ENCODE data around the gene EIF5B. TPM values are rescaled to one million over a fixed set of nuclear protein-coding genes. Genes with fewer than 3 reads are reported as not detected.
"Not testable (repeated sequence)": the region's sequence is repeated elsewhere in the genome, so short reads cannot be mapped to it uniquely, and the experiment has no call there.

EIF5B gene
- total RNA-seq, 1 donor from 2014 or later, result 84.7 TPM

GRCh38 chr2:99340669-99341236 is 3.6 kb downstream of the EIF5B start:
- no peak overlapping the region for H3K4me3 Mint-ChIP-seq
- no peak overlapping the region for H3K27ac Mint-ChIP-seq
- peaks cover 18% of the 10 kb centered on the region for H3K4me1 Mint-ChIP-seq (ENCODE audit: low read depth)
- no peaks in the 10 kb centered on the region for H3K9me3 Mint-ChIP-seq
- H3K36me3 Mint-ChIP-seq (ENCODE audit: low read depth), result peaks cover 6% of the 10 kb centered on the region
- H3K27me3 Mint-ChIP-seq (ENCODE audit: insufficient read depth), result no peaks in the 10 kb centered on the region
- no peak for DNase-seq (ENCODE audit: low spot score)
- intact Hi-C loops (cut with micrococcal nuclease), result no loop called here

- no peaks in the 10 kb centered on the region for H3K27me3 Mint-ChIP-seq (ENCODE audit: insufficient read depth)
Observed at GRCh38 chr2:99342536-99342935, 5.3 kb downstream of the EIF5B start.

GRCh38 chr2:99345446-99345845 is 8.3 kb downstream of the EIF5B start:
- intact Hi-C loops (cut with micrococcal nuclease); DNase-seq (ENCODE audit: low spot score); H3K9me3 Mint-ChIP-seq; H3K27ac Mint-ChIP-seq; H3K4me3 Mint-ChIP-seq; H3K36me3 Mint-ChIP-seq (ENCODE audit: low read depth); H3K27me3 Mint-ChIP-seq (ENCODE audit: insufficient read depth): not testable (repeated sequence)
- peaks cover 37% of the 10 kb centered on the region for H3K4me1 Mint-ChIP-seq (ENCODE audit: low read depth)

More at GRCh38 chr2:99342536-99342935, 5.3 kb downstream of the EIF5B start:
- no peak overlapping the region for H3K4me3 Mint-ChIP-seq
- no peak for DNase-seq (ENCODE audit: low spot score)
- no peaks in the 10 kb centered on the region for H3K9me3 Mint-ChIP-seq
- peaks cover 23% of the 10 kb centered on the region for H3K4me1 Mint-ChIP-seq (ENCODE audit: low read depth)
- intact Hi-C loops (cut with micrococcal nuclease), result no loop called here
- H3K27ac Mint-ChIP-seq, result no peak overlapping the region
- H3K36me3 Mint-ChIP-seq (ENCODE audit: low read depth), result peaks cover 6% of the 10 kb centered on the region

- Mint-ChIP-seq H3K27me3 (ENCODE audit: insufficient read depth) (no peaks in the 10 kb centered on the region), H3K27ac (no peak overlapping the region), H3K36me3 (ENCODE audit: low read depth) (peaks cover 6% of the 10 kb centered on the region), H3K4me1 (ENCODE audit: low read depth) (peaks cover 38% of the 10 kb centered on the region), H3K4me3 (no peak overlapping the region), H3K9me3 (no peaks in the 10 kb centered on the region)
- DNase-seq (ENCODE audit: low spot score), result no peak
- intact Hi-C loops (cut with micrococcal nuclease), result no loop called here
Observed at GRCh38 chr2:99346218-99346617, 9.0 kb downstream of the EIF5B start.

GRCh38 chr2:99348173-99348572 is 11.0 kb downstream of the EIF5B start:
- intact Hi-C loops (cut with micrococcal nuclease), result loop anchor here (1.0 to 2.0 kb wide), 2 partner anchors 11 to 29 kb away; partner anchors contain the start of gene EIF5B
- no peaks in the 10 kb centered on the region for H3K9me3 Mint-ChIP-seq
- no peak overlapping the region for H3K4me3 Mint-ChIP-seq
- peak overlapping the region; percentile 65 for H3K27ac Mint-ChIP-seq
- peaks cover 36% of the 10 kb centered on the region for H3K4me1 Mint-ChIP-seq (ENCODE audit: low read depth)
- no peak for DNase-seq (ENCODE audit: low spot score)
- no peaks in the 10 kb centered on the region for H3K27me3 Mint-ChIP-seq (ENCODE audit: insufficient read depth)
- peaks cover 4% of the 10 kb centered on the region for H3K36me3 Mint-ChIP-seq (ENCODE audit: low read depth)

- no peak overlapping the region for H3K4me3 Mint-ChIP-seq
- no peak overlapping the region for H3K27ac Mint-ChIP-seq
- peaks cover 5% of the 10 kb centered on the region for H3K36me3 Mint-ChIP-seq (ENCODE audit: low read depth)
- DNase-seq (ENCODE audit: low spot score), result no peak
- peaks cover 43% of the 10 kb centered on the region for H3K4me1 Mint-ChIP-seq (ENCODE audit: low read depth)
- intact Hi-C loops (cut with micrococcal nuclease), result no loop called here
- no peaks in the 10 kb centered on the region for H3K27me3 Mint-ChIP-seq (ENCODE audit: insufficient read depth)
- no peaks in the 10 kb centered on the region for H3K9me3 Mint-ChIP-seq
Observed at GRCh38 chr2:99350194-99350593, 13.0 kb downstream of the EIF5B start.

GRCh38 chr2:99354070-99354469 is 16.9 kb downstream of the EIF5B start:
- peaks cover 40% of the 10 kb centered on the region for H3K4me1 Mint-ChIP-seq (ENCODE audit: low read depth)
- peaks cover 5% of the 10 kb centered on the region for H3K36me3 Mint-ChIP-seq (ENCODE audit: low read depth)
- H3K27me3 Mint-ChIP-seq (ENCODE audit: insufficient read depth), result no peaks in the 10 kb centered on the region
- no peaks in the 10 kb centered on the region for H3K9me3 Mint-ChIP-seq
- no peak overlapping the region for H3K27ac Mint-ChIP-seq
- intact Hi-C loops (cut with micrococcal nuclease), result no loop called here
- no peak overlapping the region for H3K4me3 Mint-ChIP-seq
- no peak for DNase-seq (ENCODE audit: low spot score)

GRCh38 chr2:99354825-99355224 is 17.6 kb downstream of the EIF5B start:
- peaks cover 34% of the 10 kb centered on the region for H3K4me1 Mint-ChIP-seq (ENCODE audit: low read depth)
- H3K27ac Mint-ChIP-seq, result not testable (repeated sequence)

GRCh38 chr2:99356853-99357252 is 19.7 kb downstream of the EIF5B start:
- Mint-ChIP-seq H3K4me3 (no peak overlapping the region), H3K27me3 (ENCODE audit: insufficient read depth) (no peaks in the 10 kb centered on the region), H3K27ac (no peak overlapping the region), H3K9me3 (no peaks in the 10 kb centered on the region), H3K4me1 (ENCODE audit: low read depth) (peaks cover 37% of the 10 kb centered on the region), H3K36me3 (ENCODE audit: low read depth) (peaks cover 14% of the 10 kb centered on the region)
- no peak for DNase-seq (ENCODE audit: low spot score)
- intact Hi-C loops (cut with micrococcal nuclease), result no loop called here

More at GRCh38 chr2:99354825-99355224, 17.6 kb downstream of the EIF5B start:
- DNase-seq (ENCODE audit: low spot score); H3K36me3 Mint-ChIP-seq (ENCODE audit: low read depth); intact Hi-C loops (cut with micrococcal nuclease); H3K4me3 Mint-ChIP-seq; H3K27me3 Mint-ChIP-seq (ENCODE audit: insufficient read depth); H3K9me3 Mint-ChIP-seq: not testable (repeated sequence)

GRCh38 chr2:99365661-99366060 is 28.5 kb downstream of the EIF5B start:
- no peak overlapping the region for H3K27ac Mint-ChIP-seq
- peaks cover 14% of the 10 kb centered on the region for H3K4me1 Mint-ChIP-seq (ENCODE audit: low read depth)
- intact Hi-C loops (cut with micrococcal nuclease), result no loop called here
- no peak for DNase-seq (ENCODE audit: low spot score)
- H3K4me3 Mint-ChIP-seq, result no peak overlapping the region
- peaks cover 51% of the 10 kb centered on the region for H3K36me3 Mint-ChIP-seq (ENCODE audit: low read depth)
- H3K27me3 Mint-ChIP-seq (ENCODE audit: insufficient read depth), result no peaks in the 10 kb centered on the region
- H3K9me3 Mint-ChIP-seq, result no peaks in the 10 kb centered on the region

- H3K27ac Mint-ChIP-seq; DNase-seq (ENCODE audit: low spot score); H3K9me3 Mint-ChIP-seq; H3K4me1 Mint-ChIP-seq (ENCODE audit: low read depth); intact Hi-C loops (cut with micrococcal nuclease); H3K4me3 Mint-ChIP-seq; H3K27me3 Mint-ChIP-seq (ENCODE audit: insufficient read depth): not testable (repeated sequence)
- H3K36me3 Mint-ChIP-seq (ENCODE audit: low read depth), result peaks cover 56% of the 10 kb centered on the region
Observed at GRCh38 chr2:99368854-99369253, 31.7 kb downstream of the EIF5B start.

- H3K9me3 Mint-ChIP-seq, result peaks cover 13% of the 10 kb centered on the region
- H3K4me3 Mint-ChIP-seq, result no peak overlapping the region
- H3K27ac Mint-ChIP-seq, result no peak overlapping the region
- no peak for DNase-seq (ENCODE audit: low spot score)
- intact Hi-C loops (cut with micrococcal nuclease), result no loop called here
- no peaks in the 10 kb centered on the region for H3K27me3 Mint-ChIP-seq (ENCODE audit: insufficient read depth)
- H3K36me3 Mint-ChIP-seq (ENCODE audit: low read depth), result peaks cover 70% of the 10 kb centered on the region
- peaks cover 10% of the 10 kb centered on the region for H3K4me1 Mint-ChIP-seq (ENCODE audit: low read depth)
Observed at GRCh38 chr2:99373144-99373543, 36.0 kb downstream of the EIF5B start.

- Mint-ChIP-seq H3K36me3 (ENCODE audit: low read depth) (peaks cover 69% of the 10 kb centered on the region), H3K4me3 (no peak overlapping the region), H3K9me3 (peaks cover 13% of the 10 kb centered on the region), H3K27ac (no peak overlapping the region), H3K27me3 (ENCODE audit: insufficient read depth) (no peaks in the 10 kb centered on the region), H3K4me1 (ENCODE audit: low read depth) (peaks cover 11% of the 10 kb centered on the region)
- no peak for DNase-seq (ENCODE audit: low spot score)
- intact Hi-C loops (cut with micrococcal nuclease), result loop anchor here (5.0 kb wide), 1 partner anchor 698 kb away; no protein-coding TSS in a partner anchor
Observed at GRCh38 chr2:99374747-99375146, 37.6 kb downstream of the EIF5B start.
